Mammary epithelial cell (primary cell): ENCODE results near the gene DBF4B.
"Not testable (repeated sequence)": the region's sequence is repeated elsewhere in the genome, so short reads cannot be mapped to it uniquely, and the experiment has no call there.

Source experiments
- CTCF ChIP-seq, 2 donors: IDR thresholded peaks in 1 of 2; conservative IDR thresholded peaks in 1 of 2; 2 replicates each; pipeline ENCODE4 v1.5.1; 2011 to 2012; ENCODE audit warnings: inconsistent platforms in 2 of 2, low read length in 2 of 2, mild to moderate bottlenecking in 2 of 2, control low read depth in 1 of 2, low read depth in 1 of 2; ENCODE audit not compliant: insufficient read depth in 1 of 2; ENCODE audit errors: extremely low read depth in 1 of 2
- EZH2 ChIP-seq: IDR thresholded peaks from 2 replicates; pipeline ENCODE4 v1.6.1; 2012; ENCODE audit warnings: low read length, inconsistent platforms, borderline replicate concordance

- not testable (repeated sequence) for TF ChIP-seq EZH2
- TF ChIP-seq CTCF (conservative IDR thresholded peaks at IDR 0.05 in 1 of 2, IDR thresholded peaks at IDR 0.05 in 1 of 2; ENCODE audit: extremely low read depth in 1 of 2, insufficient read depth in 1 of 2, low read depth in 1 of 2, low read length in 2 of 2): peak in 1 of 2 donors; percentile 47
Measured at GRCh38 chr17:44690746-44691306, 17.6 kb upstream of the DBF4B start.
